Measurements from ENCODE around the gene SMC1B. TPM values are rescaled to one million over a fixed set of nuclear protein-coding genes. Genes with fewer than 3 reads are reported as not detected.

The SMC1B gene
- total RNA-seq, 1 experiment from 2014 or later = not detected

GRCh38 chr22:45306139-45306538 is 107.3 kb downstream of the SMC1B start:
- Histone ChIP-seq H3K27ac (ENCODE audit: low read depth, low read length, poor library complexity, severe bottlenecking) (no peak overlapping the region), H3K4me1 (ENCODE audit: insufficient read depth, low read length, poor library complexity, severe bottlenecking) (peaks cover 14% of the 10 kb centered on the region), H3K9me3 (ENCODE audit: low read depth, low read length, poor library complexity, severe bottlenecking) (no peaks in the 10 kb centered on the region), H3K4me3 (ENCODE audit: low read depth, low read length, poor library complexity, severe bottlenecking) (no peak overlapping the region), H3K27me3 (replicated peaks; ENCODE audit: insufficient read depth, low read depth, low read length, poor library complexity) (no peaks in the 10 kb centered on the region), H3K36me3 (ENCODE audit: insufficient read depth, low read length, poor library complexity, severe bottlenecking) (no peaks in the 10 kb centered on the region)
- no TSS peak for BruUV-seq (replicated peaks)
- CTCF ChIA-PET = no interaction called here
- POLR2A ChIA-PET (ENCODE audit: low non-redundant PET) = no interaction called here
- TF ChIP-seq, protein P1, sequence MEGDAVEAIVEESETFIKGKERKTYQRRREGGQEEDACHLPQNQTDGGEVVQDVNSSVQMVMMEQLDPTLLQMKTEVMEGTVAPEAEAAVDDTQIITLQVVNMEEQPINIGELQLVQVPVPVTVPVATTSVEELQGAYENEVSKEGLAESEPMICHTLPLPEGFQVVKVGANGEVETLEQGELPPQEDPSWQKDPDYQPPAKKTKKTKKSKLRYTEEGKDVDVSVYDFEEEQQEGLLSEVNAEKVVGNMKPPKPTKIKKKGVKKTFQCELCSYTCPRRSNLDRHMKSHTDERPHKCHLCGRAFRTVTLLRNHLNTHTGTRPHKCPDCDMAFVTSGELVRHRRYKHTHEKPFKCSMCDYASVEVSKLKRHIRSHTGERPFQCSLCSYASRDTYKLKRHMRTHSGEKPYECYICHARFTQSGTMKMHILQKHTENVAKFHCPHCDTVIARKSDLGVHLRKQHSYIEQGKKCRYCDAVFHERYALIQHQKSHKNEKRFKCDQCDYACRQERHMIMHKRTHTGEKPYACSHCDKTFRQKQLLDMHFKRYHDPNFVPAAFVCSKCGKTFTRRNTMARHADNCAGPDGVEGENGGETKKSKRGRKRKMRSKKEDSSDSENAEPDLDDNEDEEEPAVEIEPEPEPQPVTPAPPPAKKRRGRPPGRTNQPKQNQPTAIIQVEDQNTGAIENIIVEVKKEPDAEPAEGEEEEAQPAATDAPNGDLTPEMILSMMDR (conservative IDR thresholded peaks at IDR 0.05; ENCODE audit: low read depth, low read length) = no peak
- no peak for TF ChIP-seq EZH2 (IDR thresholded peaks at IDR 0.05; ENCODE audit: borderline replicate concordance, low read depth, low read length, poor library complexity, severe bottlenecking)
- DNase-seq (ENCODE audit: low spot score) = no peak
- intact Hi-C loops (cut with micrococcal nuclease; ENCODE audit: unreplicated experiment) = no loop called here

GRCh38 chr22:45305456-45306075 is 107.8 kb downstream of the SMC1B start:
- POLR2A ChIA-PET (ENCODE audit: low non-redundant PET) = no interaction called here
- no TSS peak for BruUV-seq (replicated peaks)
- no peaks in the 10 kb centered on the region for H3K9me3 ChIP-seq (ENCODE audit: low read depth, low read length, poor library complexity, severe bottlenecking)
- TF ChIP-seq EZH2 (IDR thresholded peaks at IDR 0.05; ENCODE audit: borderline replicate concordance, low read depth, low read length, poor library complexity, severe bottlenecking) = no peak
- TF ChIP-seq, protein P1 (conservative IDR thresholded peaks at IDR 0.05; ENCODE audit: low read depth, low read length) = no peak
- H3K27ac ChIP-seq (ENCODE audit: low read depth, low read length, poor library complexity, severe bottlenecking) = no peak overlapping the region
- H3K27me3 ChIP-seq (replicated peaks; ENCODE audit: insufficient read depth, low read depth, low read length, poor library complexity) = no peaks in the 10 kb centered on the region
- no peak for DNase-seq (ENCODE audit: low spot score)
- no peak overlapping the region for H3K4me3 ChIP-seq (ENCODE audit: low read depth, low read length, poor library complexity, severe bottlenecking)
- peaks cover 9% of the 10 kb centered on the region for H3K4me1 ChIP-seq (ENCODE audit: insufficient read depth, low read length, poor library complexity, severe bottlenecking)
- no peaks in the 10 kb centered on the region for H3K36me3 ChIP-seq (ENCODE audit: insufficient read depth, low read length, poor library complexity, severe bottlenecking)
- intact Hi-C loops (cut with micrococcal nuclease; ENCODE audit: unreplicated experiment) = no loop called here
- CTCF ChIA-PET = no interaction called here

DNA sequence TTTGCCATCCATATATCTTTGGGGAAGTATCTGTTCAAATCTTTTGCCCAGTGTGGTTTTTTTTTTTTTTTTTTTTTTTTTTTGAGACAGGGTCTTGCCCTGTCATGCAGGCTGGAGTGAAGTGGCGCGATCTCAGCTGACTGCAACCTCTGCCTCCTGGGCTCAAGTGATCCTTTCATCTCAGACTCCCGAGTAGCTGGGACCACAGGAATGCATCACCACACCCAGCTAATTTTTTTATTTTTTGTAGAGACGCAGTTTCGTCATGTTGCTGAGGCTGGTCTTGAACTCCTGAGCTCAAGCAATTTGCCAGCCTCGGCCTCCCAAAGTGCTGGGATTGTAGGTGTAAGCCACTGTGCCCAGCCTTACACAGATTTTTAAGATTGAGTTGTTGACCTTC is 108.4 kb downstream of the SMC1B start:
- no TSS peak for BruUV-seq (replicated peaks)
- H3K4me3 ChIP-seq (ENCODE audit: low read depth, low read length, poor library complexity, severe bottlenecking) = no peak overlapping the region
- CTCF ChIA-PET = no interaction called here
- intact Hi-C loops (cut with micrococcal nuclease; ENCODE audit: unreplicated experiment) = no loop called here
- no peak for TF ChIP-seq EZH2 (IDR thresholded peaks at IDR 0.05; ENCODE audit: borderline replicate concordance, low read depth, low read length, poor library complexity, severe bottlenecking)
- TF ChIP-seq, protein P1 (conservative IDR thresholded peaks at IDR 0.05; ENCODE audit: low read depth, low read length) = no peak
- no peaks in the 10 kb centered on the region for H3K9me3 ChIP-seq (ENCODE audit: low read depth, low read length, poor library complexity, severe bottlenecking)
- DNase-seq (ENCODE audit: low spot score) = no peak
- H3K36me3 ChIP-seq (ENCODE audit: insufficient read depth, low read length, poor library complexity, severe bottlenecking) = no peaks in the 10 kb centered on the region
- peaks cover 9% of the 10 kb centered on the region for H3K4me1 ChIP-seq (ENCODE audit: insufficient read depth, low read length, poor library complexity, severe bottlenecking)
- POLR2A ChIA-PET (ENCODE audit: low non-redundant PET) = no interaction called here
- H3K27me3 ChIP-seq (replicated peaks; ENCODE audit: insufficient read depth, low read depth, low read length, poor library complexity) = no peaks in the 10 kb centered on the region
- H3K27ac ChIP-seq (ENCODE audit: low read depth, low read length, poor library complexity, severe bottlenecking) = no peak overlapping the region
